ENCODE results near the gene STUB1. TPM values are rescaled to one million over a fixed set of nuclear protein-coding genes. Genes with fewer than 3 reads are reported as not detected.
A peak's percentile ranks its signal among the peaks of the same experiment; 100 is the strongest.

STUB1 gene
- total RNA-seq, 5 donors from 2014 or later (not counting 1 experiment from before 2014, with no cell fraction given), result 67.3 to 119 (median 114) TPM

- Mint-ChIP-seq H3K4me1 (peaks cover 0 to 11% (median 3%) of the 10 kb centered on the region in 3 donors), H3K27me3 (peaks cover 25 to 55% of the 10 kb centered on the region in 2 donors), H3K36me3 (no peaks in the 10 kb centered on the region), H3K9me3 (no peaks in the 10 kb centered on the region), H3K27ac (no peak overlapping the region), H3K4me3 (peak overlapping the region in 1 of 3 donors; percentile 29)
- ChIA-PET CTCF (interaction anchor here in 1 of 2 donors (0.6 kb wide), 1 partner anchor 11 kb away, joined by 4 read pairs; no protein-coding TSS in a partner anchor), POLR2A (no interaction called here)
- Histone ChIP-seq H3K4me3 (ENCODE audit: control insufficient read depth in 1 of 2, extremely low read depth in 1 of 2, low read length in 1 of 2) (no peak overlapping the region), H3K36me3 (ENCODE audit: control insufficient read depth in 2 of 2, extremely low read depth in 1 of 2, insufficient read depth in 1 of 2, low read length in 1 of 2) (no peaks in the 10 kb centered on the region), H3K27ac (ENCODE audit: low read length) (no peak overlapping the region), H3K9me3 (no peaks in the 10 kb centered on the region), H3K4me1 (ENCODE audit: control insufficient read depth in 1 of 2, extremely low read depth in 1 of 2, insufficient read depth in 2 of 2, low read length in 2 of 2) (peaks cover 0 to 23% of the 10 kb centered on the region in 2 experiments), H3K27me3 (replicated peaks in 1 of 2; ENCODE audit: control insufficient read depth in 2 of 2, extremely low read depth in 1 of 2, insufficient read depth in 2 of 2, low read length in 1 of 2) (peaks cover 8 to 83% of the 10 kb centered on the region in 2 experiments)
- ATAC-seq (replicated peaks in 1 of 4), result no peak
- no peak for DNase-seq
- WGBS (ENCODE audit: insufficient coverage), result 60% methylated on average over 3 of the region's 3 CpGs
Measured at GRCh38 chr16:708019-708418, 27.8 kb downstream of the STUB1 start.

DNA sequence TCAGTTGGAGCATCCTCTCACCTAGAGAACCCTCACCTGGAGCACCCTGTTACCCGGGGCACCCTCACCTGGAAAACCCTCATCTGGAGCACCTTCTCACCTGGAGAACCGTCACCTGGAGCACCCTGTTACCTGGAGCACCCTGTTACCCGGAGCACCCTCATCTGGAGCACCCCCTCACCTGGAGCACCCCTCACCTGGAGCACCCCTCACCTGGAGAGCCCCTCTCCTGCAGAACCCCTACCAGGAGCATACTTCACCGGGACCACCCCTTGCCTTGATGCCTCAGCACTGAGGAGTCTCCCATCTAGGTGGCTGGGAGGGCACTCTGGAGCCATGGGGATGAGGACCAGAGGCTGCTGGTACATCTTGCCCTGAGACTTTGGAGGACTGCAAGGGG is 28.7 kb downstream of the STUB1 start:
- peaks cover 0 to 23% of the 10 kb centered on the region in 2 experiments for H3K4me1 ChIP-seq (ENCODE audit: control insufficient read depth in 1 of 2, extremely low read depth in 1 of 2, insufficient read depth in 2 of 2, low read length in 2 of 2)
- H3K27ac ChIP-seq (ENCODE audit: low read length), result no peak overlapping the region
- DNase-seq, result no peak
- Mint-ChIP-seq H3K4me3 (no peak overlapping the region), H3K4me1 (peaks cover 0 to 13% (median 3%) of the 10 kb centered on the region in 3 donors), H3K9me3 (no peaks in the 10 kb centered on the region), H3K27ac (no peak overlapping the region), H3K27me3 (peaks cover 25 to 51% of the 10 kb centered on the region in 2 donors), H3K36me3 (no peaks in the 10 kb centered on the region)
- ChIA-PET POLR2A (no interaction called here), CTCF (no interaction called here)
- H3K27me3 ChIP-seq (replicated peaks in 1 of 2; ENCODE audit: control insufficient read depth in 2 of 2, extremely low read depth in 1 of 2, insufficient read depth in 2 of 2, low read length in 1 of 2), result peaks cover 8 to 78% of the 10 kb centered on the region in 2 experiments
- no peaks in the 10 kb centered on the region for H3K9me3 ChIP-seq
- H3K36me3 ChIP-seq (ENCODE audit: control insufficient read depth in 2 of 2, extremely low read depth in 1 of 2, insufficient read depth in 1 of 2, low read length in 1 of 2), result no peaks in the 10 kb centered on the region
- ATAC-seq (replicated peaks in 1 of 4), result no peak
- no peak overlapping the region for H3K4me3 ChIP-seq (ENCODE audit: control insufficient read depth in 1 of 2, extremely low read depth in 1 of 2, low read length in 1 of 2)
- 82% methylated on average over 3 of the region's 4 CpGs for WGBS (ENCODE audit: insufficient coverage)

GRCh38 chr16:709566-710499 is 29.6 kb downstream of the STUB1 start:
- H3K27ac Mint-ChIP-seq, result no peak overlapping the region
- peaks cover 0 to 28% of the 10 kb centered on the region in 2 experiments for H3K4me1 ChIP-seq (ENCODE audit: control insufficient read depth in 1 of 2, extremely low read depth in 1 of 2, insufficient read depth in 2 of 2, low read length in 2 of 2)
- DNase-seq (no peak), ATAC-seq (replicated peaks in 1 of 4) (no peak)
- no peaks in the 10 kb centered on the region for H3K9me3 ChIP-seq
- 46% methylated on average over 26 of the region's 30 CpGs for WGBS (ENCODE audit: insufficient coverage)
- H3K27ac ChIP-seq (ENCODE audit: low read length), result no peak overlapping the region
- H3K36me3 Mint-ChIP-seq, result no peaks in the 10 kb centered on the region
- ChIA-PET CTCF (interaction anchor here in 1 of 2 donors (2.1 kb wide), 1 partner anchor 15 kb away, joined by 5 read pairs; no protein-coding TSS in a partner anchor), POLR2A (no interaction called here)
- H3K4me3 ChIP-seq (ENCODE audit: control insufficient read depth in 1 of 2, extremely low read depth in 1 of 2, low read length in 1 of 2), result no peak overlapping the region
- no peaks in the 10 kb centered on the region for H3K36me3 ChIP-seq (ENCODE audit: control insufficient read depth in 2 of 2, extremely low read depth in 1 of 2, insufficient read depth in 1 of 2, low read length in 1 of 2)
- no peak overlapping the region for H3K4me3 Mint-ChIP-seq
- peaks cover 25 to 49% of the 10 kb centered on the region in 2 donors for H3K27me3 Mint-ChIP-seq
- peaks cover 8 to 77% of the 10 kb centered on the region in 2 experiments for H3K27me3 ChIP-seq (replicated peaks in 1 of 2; ENCODE audit: control insufficient read depth in 2 of 2, extremely low read depth in 1 of 2, insufficient read depth in 2 of 2, low read length in 1 of 2)
- H3K4me1 Mint-ChIP-seq, result peaks cover 0 to 15% (median 3%) of the 10 kb centered on the region in 3 donors
- no peaks in the 10 kb centered on the region for H3K9me3 Mint-ChIP-seq

DNA sequence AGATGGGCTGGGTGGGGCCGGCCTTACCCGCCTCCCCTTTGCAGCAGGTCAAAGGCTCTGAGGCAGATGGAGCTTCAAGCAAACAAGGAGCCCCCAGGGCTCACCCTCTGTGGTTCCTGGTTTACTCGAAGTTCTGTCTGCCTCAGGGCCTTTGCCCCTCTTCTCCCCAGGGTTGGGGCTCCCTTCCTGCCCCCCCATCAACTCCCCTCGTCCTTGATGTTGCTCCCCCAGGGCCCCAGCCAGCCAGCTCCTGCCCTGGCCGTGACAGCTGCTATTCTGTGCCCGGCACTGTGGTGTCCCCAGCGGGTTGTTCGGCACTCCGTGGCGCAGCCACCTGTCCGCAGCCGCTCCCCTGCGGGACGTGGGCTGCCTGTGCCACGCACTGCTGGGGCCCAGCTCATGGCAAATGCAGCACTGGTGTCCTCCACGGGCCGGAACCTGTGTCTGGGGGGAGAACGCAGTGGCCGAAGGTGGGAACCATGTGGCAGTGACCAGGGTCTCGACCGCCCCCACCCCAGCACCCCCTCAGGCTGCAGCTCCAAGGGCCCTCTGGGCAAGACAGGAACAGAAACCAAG is 30.4 kb downstream of the STUB1 start:
- no peak for ATAC-seq (replicated peaks in 1 of 4)
- Histone ChIP-seq H3K36me3 (ENCODE audit: control insufficient read depth in 2 of 2, extremely low read depth in 1 of 2, insufficient read depth in 1 of 2, low read length in 1 of 2) (no peaks in the 10 kb centered on the region), H3K27me3 (replicated peaks in 1 of 2; ENCODE audit: control insufficient read depth in 2 of 2, extremely low read depth in 1 of 2, insufficient read depth in 2 of 2, low read length in 1 of 2) (peaks cover 8 to 74% of the 10 kb centered on the region in 2 experiments), H3K27ac (ENCODE audit: low read length) (no peak overlapping the region), H3K4me3 (ENCODE audit: control insufficient read depth in 1 of 2, extremely low read depth in 1 of 2, low read length in 1 of 2) (no peak overlapping the region), H3K4me1 (ENCODE audit: control insufficient read depth in 1 of 2, extremely low read depth in 1 of 2, insufficient read depth in 2 of 2, low read length in 2 of 2) (peaks cover 0 to 25% of the 10 kb centered on the region in 2 experiments), H3K9me3 (no peaks in the 10 kb centered on the region)
- CTCF ChIA-PET, result interaction anchor here in 1 of 2 donors (2.1 kb wide), 1 partner anchor 15 kb away, joined by 5 read pairs; no protein-coding TSS in a partner anchor
- H3K27me3 Mint-ChIP-seq, result peaks cover 25 to 49% of the 10 kb centered on the region in 2 donors
- peaks cover 0 to 15% (median 3%) of the 10 kb centered on the region in 3 donors for H3K4me1 Mint-ChIP-seq
- no peak for DNase-seq
- no peak overlapping the region for H3K4me3 Mint-ChIP-seq
- no peaks in the 10 kb centered on the region for H3K9me3 Mint-ChIP-seq
- H3K36me3 Mint-ChIP-seq, result no peaks in the 10 kb centered on the region
- POLR2A ChIA-PET, result no interaction called here
- H3K27ac Mint-ChIP-seq, result no peak overlapping the region
- WGBS (ENCODE audit: insufficient coverage), result 73% methylated on average over 18 of the region's 21 CpGs

DNA sequence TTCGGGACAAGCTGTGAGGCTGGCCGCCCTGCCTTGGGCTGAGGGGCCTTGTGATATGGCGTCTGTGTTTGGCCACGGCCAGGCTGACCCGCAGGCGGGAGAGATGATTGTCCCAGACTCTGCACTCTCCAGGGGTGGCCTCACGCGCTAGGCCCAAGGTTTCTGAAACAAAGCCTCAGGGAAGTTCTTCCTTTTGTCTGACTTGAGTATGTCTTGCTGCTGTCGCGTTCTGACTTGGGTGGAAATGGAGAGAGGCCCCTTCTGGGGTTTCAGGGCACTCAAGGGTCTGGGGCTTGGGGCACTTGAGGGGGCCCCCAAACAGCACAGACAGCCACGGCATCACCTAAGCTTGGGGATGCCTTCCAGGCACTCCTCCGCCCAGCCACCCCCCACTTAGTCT is 30.9 kb downstream of the STUB1 start:
- WGBS (ENCODE audit: insufficient coverage), result 74% methylated on average over 11 of the region's 12 CpGs
- H3K4me1 Mint-ChIP-seq, result peaks cover 3 to 18% (median 5%) of the 10 kb centered on the region in 3 donors
- no peak overlapping the region for H3K4me3 Mint-ChIP-seq
- CTCF ChIA-PET, result interaction anchor here in 1 of 2 donors (2.1 kb wide), 1 partner anchor 16 kb away, joined by 5 read pairs; no protein-coding TSS in a partner anchor
- no peak overlapping the region for H3K27ac Mint-ChIP-seq
- POLR2A ChIA-PET, result no interaction called here
- Histone ChIP-seq H3K36me3 (ENCODE audit: control insufficient read depth in 2 of 2, extremely low read depth in 1 of 2, insufficient read depth in 1 of 2, low read length in 1 of 2) (no peaks in the 10 kb centered on the region), H3K27ac (ENCODE audit: low read length) (no peak overlapping the region), H3K4me3 (ENCODE audit: control insufficient read depth in 1 of 2, extremely low read depth in 1 of 2, low read length in 1 of 2) (no peak overlapping the region), H3K27me3 (replicated peaks in 1 of 2; ENCODE audit: control insufficient read depth in 2 of 2, extremely low read depth in 1 of 2, insufficient read depth in 2 of 2, low read length in 1 of 2) (peaks cover 8 to 76% of the 10 kb centered on the region in 2 experiments), H3K4me1 (ENCODE audit: control insufficient read depth in 1 of 2, extremely low read depth in 1 of 2, insufficient read depth in 2 of 2, low read length in 2 of 2) (peaks cover 0 to 28% of the 10 kb centered on the region in 2 experiments), H3K9me3 (no peaks in the 10 kb centered on the region)
- peaks cover 25 to 49% of the 10 kb centered on the region in 2 donors for H3K27me3 Mint-ChIP-seq
- ATAC-seq (replicated peaks in 1 of 4) (no peak), DNase-seq (no peak)
- H3K9me3 Mint-ChIP-seq, result no peaks in the 10 kb centered on the region
- H3K36me3 Mint-ChIP-seq, result no peaks in the 10 kb centered on the region
